Fibroblast of lung (primary cell): ENCODE data around the gene SLIT3. TPM values are rescaled to one million over a fixed set of nuclear protein-coding genes. Genes with fewer than 3 reads are reported as not detected.
A peak's percentile ranks its signal among the peaks of the same experiment; 100 is the strongest.

Experiments
- DNase-seq, 2 donors: peaks; one replicate each; pipeline versions ENCODE4 v3.0.0 to v3.0.0-alpha.2; 2010; ENCODE audit warnings: low read depth in 2 of 2
- H2AFZ ChIP-seq: 2 replicates; pipeline ENCODE4 v1.5.1; 2012; ENCODE audit warnings: low read length, control low read depth, inconsistent platforms
- H3K27ac ChIP-seq: 2 replicates; pipeline ENCODE4 v1.5.1; 2011; ENCODE audit warnings: low read length, control low read depth; ENCODE audit not compliant: insufficient read depth
- H3K27me3 ChIP-seq: 2 replicates; pipeline ENCODE4 v1.5.1; 2011; ENCODE audit warnings: mild to moderate bottlenecking, low read length; ENCODE audit not compliant: control insufficient read depth, insufficient read depth
- H3K36me3 ChIP-seq: 2 replicates; pipeline ENCODE4 v1.5.1; 2011; ENCODE audit warnings: low read length; ENCODE audit not compliant: control insufficient read depth, insufficient read depth
- H3K4me1 ChIP-seq: 2 replicates; pipeline ENCODE4 v1.5.1; 2011; ENCODE audit warnings: low read length; ENCODE audit not compliant: control insufficient read depth, insufficient read depth; ENCODE audit errors: extremely low read depth
- H3K4me2 ChIP-seq: 2 replicates; pipeline ENCODE4 v1.5.1; 2011; ENCODE audit warnings: low read length, control low read depth; ENCODE audit not compliant: insufficient read depth; ENCODE audit errors: extremely low read depth
- H3K4me3 ChIP-seq, 4 experiments: fragments of 200-600 bp in 1 of 4; sonication (generic) in 1 of 4; replicated peaks in 1 of 4; 2 replicates each; pipeline ENCODE4 v1.5.1; 2011 to 2016; ENCODE audit warnings: low read length in 4 of 4, low read depth in 3 of 4, mild to moderate bottlenecking in 3 of 4, control low read depth in 2 of 4, inconsistent platforms in 1 of 4, mixed read lengths in 1 of 4; ENCODE audit not compliant: insufficient read depth in 1 of 4; ENCODE audit errors: control extremely low read depth in 1 of 4
- H3K79me2 ChIP-seq: 2 replicates; pipeline ENCODE4 v1.5.1; 2012; ENCODE audit warnings: mild to moderate bottlenecking, low read length, inconsistent platforms; ENCODE audit not compliant: control insufficient read depth, insufficient read depth
- H3K9ac ChIP-seq: 2 replicates; pipeline ENCODE4 v1.5.1; 2011; ENCODE audit warnings: mild to moderate bottlenecking, low read length, control low read depth; ENCODE audit not compliant: insufficient read depth
- H3K9me3 ChIP-seq: 2 replicates; pipeline ENCODE4 v1.5.1; 2012; ENCODE audit warnings: low read depth, low read length; ENCODE audit not compliant: control insufficient read depth, insufficient read depth
- H4K20me1 ChIP-seq: 2 replicates; pipeline ENCODE4 v1.5.1; 2011; ENCODE audit warnings: low read length; ENCODE audit not compliant: control insufficient read depth, insufficient read depth; ENCODE audit errors: extremely low read depth
- CTCF ChIP-seq, 2 donors: IDR thresholded peaks in 1 of 2; conservative IDR thresholded peaks in 1 of 2; 1 replicate in 1 of 2; 2 replicates in 1 of 2; pipeline ENCODE4 v1.5.1; 2011 to 2012; ENCODE audit warnings: low read length in 2 of 2, control low read depth in 1 of 2, inconsistent platforms in 1 of 2, low read depth in 1 of 2, mild to moderate bottlenecking in 1 of 2
- EZH2 ChIP-seq: IDR thresholded peaks from 2 replicates; pipeline ENCODE4 v1.5.1; 2012; ENCODE audit warnings: low read length, control low read depth, mild to moderate bottlenecking; ENCODE audit errors: missing control alignments
- polyA plus RNA-seq, 2 donors: library from polyadenylated mRNA; depleted of rRNA in 1 of 2; stranded (reverse) in 1 of 2; unstranded in 1 of 2; fragments of >200 nt; gene quantifications; 2 replicates each; pipeline ENCODE4 v1.2.1, GENCODE V29; 2011 to 2012; ENCODE audit warnings: missing spikeins in 1 of 2
- total RNA-seq: library from RNA; depleted of rRNA; stranded (reverse); fragments of >200 nt; gene quantifications from 2 replicates; pipeline ENCODE4 v1.2.1, GENCODE V29; 2014

Gene SLIT3
- total and polyA plus RNA-seq, 2 donors (not counting 1 experiment from before 2014, with no cell fraction given): 1.6 to 4.6 TPM

- DNase-seq: peak; percentile 14 to 84
- Histone ChIP-seq H3K27ac (no peak overlapping the region), H2AFZ (no peak overlapping the region), H3K79me2 (no peaks in the 10 kb centered on the region), H4K20me1 (no peaks in the 10 kb centered on the region), H3K4me3 (no peak overlapping the region), H3K4me1 (no peaks in the 10 kb centered on the region), H3K9ac (no peak overlapping the region), H3K27me3 (no peaks in the 10 kb centered on the region), H3K36me3 (no peaks in the 10 kb centered on the region), H3K9me3 (no peaks in the 10 kb centered on the region), H3K4me2 (no peak overlapping the region)
- TF ChIP-seq CTCF (conservative IDR thresholded peaks at IDR 0.05 in 1 of 2, IDR thresholded peaks at IDR 0.05 in 1 of 2; ENCODE audit: low read depth in 1 of 2, low read length in 2 of 2) (no peak), EZH2 (no peak)
Measured at GRCh38 chr5:168793841-168794837, 506.8 kb downstream of the SLIT3 start.

GRCh38 chr5:168792678-168793077 lies 508.3 kb downstream of the SLIT3 start:
- Histone ChIP-seq H4K20me1 (no peaks in the 10 kb centered on the region), H3K27me3 (no peaks in the 10 kb centered on the region), H3K4me1 (no peaks in the 10 kb centered on the region), H3K4me2 (no peak overlapping the region), H3K9ac (no peak overlapping the region), H3K4me3 (no peak overlapping the region), H3K79me2 (no peaks in the 10 kb centered on the region), H3K36me3 (no peaks in the 10 kb centered on the region), H3K9me3 (no peaks in the 10 kb centered on the region), H3K27ac (no peak overlapping the region), H2AFZ (no peak overlapping the region)
- DNase-seq: no peak
- TF ChIP-seq CTCF (conservative IDR thresholded peaks at IDR 0.05 in 1 of 2, IDR thresholded peaks at IDR 0.05 in 1 of 2; ENCODE audit: low read depth in 1 of 2, low read length in 2 of 2): no peak
- TF ChIP-seq EZH2: no peak

GRCh38 chr5:168790671-168791250 lies 510.2 kb downstream of the SLIT3 start:
- Histone ChIP-seq H3K79me2 (no peaks in the 10 kb centered on the region), H3K4me2 (no peak overlapping the region), H3K27ac (no peak overlapping the region), H3K4me3 (no peak overlapping the region), H2AFZ (no peak overlapping the region), H3K9ac (no peak overlapping the region), H3K36me3 (no peaks in the 10 kb centered on the region), H3K27me3 (no peaks in the 10 kb centered on the region), H3K4me1 (no peaks in the 10 kb centered on the region), H3K9me3 (no peaks in the 10 kb centered on the region), H4K20me1 (no peaks in the 10 kb centered on the region)
- DNase-seq: no peak
- TF ChIP-seq EZH2: no peak
- no peak for TF ChIP-seq CTCF (conservative IDR thresholded peaks at IDR 0.05 in 1 of 2, IDR thresholded peaks at IDR 0.05 in 1 of 2; ENCODE audit: low read depth in 1 of 2, low read length in 2 of 2)
